Fibroblast of lung (primary cell): ENCODE measurements around the gene ITPKB. TPM values are rescaled to one million over a fixed set of nuclear protein-coding genes. Genes with fewer than 3 reads are reported as not detected.

ENCODE experiments used
- DNase-seq, 2 donors: peaks; one replicate each; pipeline versions ENCODE4 v3.0.0 to v3.0.0-alpha.2; 2010; ENCODE audit warnings: low read depth in 2 of 2
- H2AFZ ChIP-seq: 2 replicates; pipeline ENCODE4 v1.5.1; 2012; ENCODE audit warnings: low read length, control low read depth, inconsistent platforms
- H3K27ac ChIP-seq: 2 replicates; pipeline ENCODE4 v1.5.1; 2011; ENCODE audit warnings: low read length, control low read depth; ENCODE audit not compliant: insufficient read depth
- H3K27me3 ChIP-seq: 2 replicates; pipeline ENCODE4 v1.5.1; 2011; ENCODE audit warnings: mild to moderate bottlenecking, low read length; ENCODE audit not compliant: control insufficient read depth, insufficient read depth
- H3K36me3 ChIP-seq: 2 replicates; pipeline ENCODE4 v1.5.1; 2011; ENCODE audit warnings: low read length; ENCODE audit not compliant: control insufficient read depth, insufficient read depth
- H3K4me1 ChIP-seq: 2 replicates; pipeline ENCODE4 v1.5.1; 2011; ENCODE audit warnings: low read length; ENCODE audit not compliant: control insufficient read depth, insufficient read depth; ENCODE audit errors: extremely low read depth
- H3K4me2 ChIP-seq: 2 replicates; pipeline ENCODE4 v1.5.1; 2011; ENCODE audit warnings: low read length, control low read depth; ENCODE audit not compliant: insufficient read depth; ENCODE audit errors: extremely low read depth
- H3K4me3 ChIP-seq, 4 experiments: fragments of 200-600 bp in 1 of 4; sonication (generic) in 1 of 4; replicated peaks in 1 of 4; 2 replicates each; pipeline ENCODE4 v1.5.1; 2011 to 2016; ENCODE audit warnings: low read length in 4 of 4, low read depth in 3 of 4, mild to moderate bottlenecking in 3 of 4, control low read depth in 2 of 4, inconsistent platforms in 1 of 4, mixed read lengths in 1 of 4; ENCODE audit not compliant: insufficient read depth in 1 of 4; ENCODE audit errors: control extremely low read depth in 1 of 4
- H3K79me2 ChIP-seq: 2 replicates; pipeline ENCODE4 v1.5.1; 2012; ENCODE audit warnings: mild to moderate bottlenecking, low read length, inconsistent platforms; ENCODE audit not compliant: control insufficient read depth, insufficient read depth
- H3K9ac ChIP-seq: 2 replicates; pipeline ENCODE4 v1.5.1; 2011; ENCODE audit warnings: mild to moderate bottlenecking, low read length, control low read depth; ENCODE audit not compliant: insufficient read depth
- H3K9me3 ChIP-seq: 2 replicates; pipeline ENCODE4 v1.5.1; 2012; ENCODE audit warnings: low read depth, low read length; ENCODE audit not compliant: control insufficient read depth, insufficient read depth
- H4K20me1 ChIP-seq: 2 replicates; pipeline ENCODE4 v1.5.1; 2011; ENCODE audit warnings: low read length; ENCODE audit not compliant: control insufficient read depth, insufficient read depth; ENCODE audit errors: extremely low read depth
- CTCF ChIP-seq, 2 donors: IDR thresholded peaks in 1 of 2; conservative IDR thresholded peaks in 1 of 2; 1 replicate in 1 of 2; 2 replicates in 1 of 2; pipeline ENCODE4 v1.5.1; 2011 to 2012; ENCODE audit warnings: low read length in 2 of 2, control low read depth in 1 of 2, inconsistent platforms in 1 of 2, low read depth in 1 of 2, mild to moderate bottlenecking in 1 of 2
- EZH2 ChIP-seq: IDR thresholded peaks from 2 replicates; pipeline ENCODE4 v1.5.1; 2012; ENCODE audit warnings: low read length, control low read depth, mild to moderate bottlenecking; ENCODE audit errors: missing control alignments
- polyA plus RNA-seq, 2 donors: library from polyadenylated mRNA; depleted of rRNA in 1 of 2; stranded (reverse) in 1 of 2; unstranded in 1 of 2; fragments of >200 nt; gene quantifications; 2 replicates each; pipeline ENCODE4 v1.2.1, GENCODE V29; 2011 to 2012; ENCODE audit warnings: missing spikeins in 1 of 2
- total RNA-seq: library from RNA; depleted of rRNA; stranded (reverse); fragments of >200 nt; gene quantifications from 2 replicates; pipeline ENCODE4 v1.2.1, GENCODE V29; 2014

The ITPKB gene
- total and polyA plus RNA-seq, 2 donors (not counting 1 experiment from before 2014, with no cell fraction given) = 10.2 to 32.4 TPM

GRCh38 chr1:226708342-226708780 is 30.7 kb downstream of the ITPKB start:
- no peaks in the 10 kb centered on the region for H4K20me1 ChIP-seq
- DNase-seq = peak; percentile 70 to 73
- no peak overlapping the region for H3K4me3 ChIP-seq
- H3K79me2 ChIP-seq = no peaks in the 10 kb centered on the region
- no peak for TF ChIP-seq CTCF (conservative IDR thresholded peaks at IDR 0.05 in 1 of 2, IDR thresholded peaks at IDR 0.05 in 1 of 2; ENCODE audit: low read depth in 1 of 2, low read length in 2 of 2)
- no peak for TF ChIP-seq EZH2
- peak overlapping the region; percentile 64 for H3K27ac ChIP-seq
- H3K4me2 ChIP-seq = no peak overlapping the region
- H3K36me3 ChIP-seq = no peaks in the 10 kb centered on the region
- H3K4me1 ChIP-seq = peaks cover 13% of the 10 kb centered on the region
- H3K27me3 ChIP-seq = no peaks in the 10 kb centered on the region
- no peaks in the 10 kb centered on the region for H3K9me3 ChIP-seq
- no peak overlapping the region for H3K9ac ChIP-seq
- H2AFZ ChIP-seq = no peak overlapping the region

GRCh38 chr1:226706684-226707083 is 32.4 kb downstream of the ITPKB start:
- Histone ChIP-seq H3K27me3 (no peaks in the 10 kb centered on the region), H3K36me3 (no peaks in the 10 kb centered on the region), H3K9ac (no peak overlapping the region), H3K4me1 (peaks cover 24% of the 10 kb centered on the region), H3K9me3 (no peaks in the 10 kb centered on the region), H3K79me2 (no peaks in the 10 kb centered on the region), H4K20me1 (no peaks in the 10 kb centered on the region), H2AFZ (no peak overlapping the region), H3K4me3 (no peak overlapping the region), H3K4me2 (no peak overlapping the region), H3K27ac (no peak overlapping the region)
- TF ChIP-seq CTCF (conservative IDR thresholded peaks at IDR 0.05 in 1 of 2, IDR thresholded peaks at IDR 0.05 in 1 of 2; ENCODE audit: low read depth in 1 of 2, low read length in 2 of 2) (no peak), EZH2 (no peak)
- DNase-seq = no peak

- TF ChIP-seq CTCF (conservative IDR thresholded peaks at IDR 0.05 in 1 of 2, IDR thresholded peaks at IDR 0.05 in 1 of 2; ENCODE audit: low read depth in 1 of 2, low read length in 2 of 2) (no peak), EZH2 (no peak)
- Histone ChIP-seq H2AFZ (no peak overlapping the region), H3K9ac (no peak overlapping the region), H3K27me3 (no peaks in the 10 kb centered on the region), H4K20me1 (no peaks in the 10 kb centered on the region), H3K4me1 (peaks cover 22% of the 10 kb centered on the region), H3K4me2 (no peak overlapping the region), H3K27ac (no peak overlapping the region), H3K79me2 (no peaks in the 10 kb centered on the region), H3K4me3 (peak overlapping the region in 1 of 4 experiments; percentile 63), H3K9me3 (no peaks in the 10 kb centered on the region), H3K36me3 (no peaks in the 10 kb centered on the region)
- DNase-seq = no peak
These were observed 34.7 kb downstream of the ITPKB start for GRCh38 chr1:226704169-226704937.
